HepG2 (cell line): ENCODE data around the gene SV2B. TPM values are rescaled to one million over a fixed set of nuclear protein-coding genes. Genes with fewer than 3 reads are reported as not detected.

Source experiments
- CAMTA2 ChIP-seq: sonication (generic); formaldehyde crosslinking; IDR thresholded peaks from 2 replicates; pipeline ENCODE4 v1.4.0; 2020; ENCODE audit warnings: mild to moderate bottlenecking, missing genetic modification reagents, borderline replicate concordance
- CENPT ChIP-seq: sonication (generic); formaldehyde crosslinking; IDR thresholded peaks from 2 replicates; pipeline ENCODE4 v1.8.0; 2022; ENCODE audit warnings: low read depth, mild to moderate bottlenecking, moderate library complexity, missing genetic modification reagents
- DNMT3B ChIP-seq: conservative IDR thresholded peaks from 2 replicates; pipeline ENCODE4 v1.6.1; 2016; ENCODE audit warnings: missing biosample characterization, control low read depth
- FOXK2 ChIP-seq: fragments of 450-650 bp; IDR thresholded peaks from 2 replicates; pipeline ENCODE4 v1.6.1; 2016
- HMG20B ChIP-seq: conservative IDR thresholded peaks from 2 replicates; pipeline ENCODE4 v1.6.1; 2016; ENCODE audit warnings: missing genetic modification reagents, missing compliant biosample characterization
- KLF6 ChIP-seq: IDR thresholded peaks from 2 replicates; pipeline ENCODE4 v1.8.0; 2016; ENCODE audit warnings: missing biosample characterization, missing genetic modification reagents
- NCOA2 ChIP-seq: sonication (generic); formaldehyde crosslinking; IDR thresholded peaks from 2 replicates; pipeline ENCODE4 v1.8.0; 2022; ENCODE audit warnings: inconsistent platforms
- SMC3 ChIP-seq: IDR thresholded peaks from 2 replicates; pipeline ENCODE4 v1.6.1; 2011; ENCODE audit warnings: low read length, improper control_type of control experiment
- TCF7 ChIP-seq: sonication (generic); IDR thresholded peaks from 2 replicates; pipeline ENCODE4 v1.6.1; 2016; ENCODE audit warnings: antibody characterized with exemption, low read depth
- ZNF24 ChIP-seq: fragments of 450-650 bp; IDR thresholded peaks from 2 replicates; pipeline ENCODE4 v1.6.1; 2017; ENCODE audit warnings: antibody characterized with exemption, mild to moderate bottlenecking
- ZNF607 ChIP-seq: sonication (generic); formaldehyde crosslinking; IDR thresholded peaks from 2 replicates; pipeline ENCODE4 v1.5.1; 2020; ENCODE audit warnings: missing genetic modification reagents, mild to moderate bottlenecking, borderline replicate concordance
- ZNF710 ChIP-seq: sonication (generic); formaldehyde crosslinking; IDR thresholded peaks from 2 replicates; pipeline ENCODE4 v1.5.0; 2020; ENCODE audit warnings: mild to moderate bottlenecking, missing genetic modification reagents, borderline replicate concordance
- ZSCAN21 ChIP-seq: sonication (generic); formaldehyde crosslinking; IDR thresholded peaks from 2 replicates; pipeline ENCODE4 v1.8.0; 2022; ENCODE audit warnings: mild to moderate bottlenecking, missing genetic modification reagents, moderate library complexity, borderline replicate concordance
- polyA plus RNA-seq, 8 experiments: library from polyadenylated mRNA; depleted of rRNA in 3 of 8; stranded (reverse) in 7 of 8; unstranded in 1 of 8; fragments of >200 nt; fragmentation: Illumina TruSeq in 4 of 8; extraction: Trizol in 4 of 8; gene quantifications; 2 replicates each; pipeline versions ENCODE4 v1.2.1 to v1.2.3, GENCODE V29; 2011 to 2016; ENCODE audit warnings: low read depth in 4 of 8, missing spikeins in 1 of 8, mixed read lengths in 1 of 8; ENCODE audit not compliant: insufficient read depth in 1 of 8
- total RNA-seq, 5 experiments: library from RNA; depleted of rRNA; stranded (reverse); fragments of >200 nt; fragmentation: Illumina TruSeq; extraction: Trizol; gene quantifications; 2 replicates each; pipeline ENCODE4 v1.2.3, GENCODE V29; 2016; ENCODE audit warnings: low read depth in 1 of 5
- TF ChIP-seq, protein P1 (sequence below): sonication (generic); formaldehyde crosslinking; IDR thresholded peaks from 2 replicates; pipeline ENCODE4 v1.9.0; 2022; ENCODE audit warnings: low read depth, missing genetic modification reagents
- TF ChIP-seq, protein P2 (sequence below): sonication (generic); formaldehyde crosslinking; IDR thresholded peaks from 2 replicates; pipeline ENCODE4 v1.4.0; 2020; ENCODE audit warnings: missing genetic modification reagents
- TF ChIP-seq, protein P3 (sequence below): IDR thresholded peaks from 2 replicates; pipeline ENCODE4 v1.6.1; 2016

The SV2B gene
- total and polyA plus RNA-seq, 2 of the 13 experiments (the other 11 are each of a cell fraction or from before 2014, with no cell fraction given) = not detected

GRCh38 chr15:91283155-91283554 lies 183.1 kb downstream of the SV2B start (continued):
- TF ChIP-seq, protein P1, sequence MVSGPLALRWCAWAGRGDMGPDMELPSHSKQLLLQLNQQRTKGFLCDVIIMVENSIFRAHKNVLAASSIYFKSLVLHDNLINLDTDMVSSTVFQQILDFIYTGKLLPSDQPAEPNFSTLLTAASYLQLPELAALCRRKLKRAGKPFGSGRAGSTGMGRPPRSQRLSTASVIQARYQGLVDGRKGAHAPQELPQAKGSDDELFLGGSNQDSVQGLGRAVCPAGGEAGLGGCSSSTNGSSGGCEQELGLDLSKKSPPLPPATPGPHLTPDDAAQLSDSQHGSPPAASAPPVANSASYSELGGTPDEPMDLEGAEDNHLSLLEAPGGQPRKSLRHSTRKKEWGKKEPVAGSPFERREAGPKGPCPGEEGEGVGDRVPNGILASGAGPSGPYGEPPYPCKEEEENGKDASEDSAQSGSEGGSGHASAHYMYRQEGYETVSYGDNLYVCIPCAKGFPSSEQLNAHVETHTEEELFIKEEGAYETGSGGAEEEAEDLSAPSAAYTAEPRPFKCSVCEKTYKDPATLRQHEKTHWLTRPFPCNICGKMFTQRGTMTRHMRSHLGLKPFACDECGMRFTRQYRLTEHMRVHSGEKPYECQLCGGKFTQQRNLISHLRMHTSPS (CRISPR knock-in tag) = no peak
- no peak for TF ChIP-seq SMC3
- no peak for TF ChIP-seq CAMTA2
- TF ChIP-seq HMG20B (CRISPR knock-in tag) = no peak
- TF ChIP-seq ZNF710 = no peak
- TF ChIP-seq, protein P2, sequence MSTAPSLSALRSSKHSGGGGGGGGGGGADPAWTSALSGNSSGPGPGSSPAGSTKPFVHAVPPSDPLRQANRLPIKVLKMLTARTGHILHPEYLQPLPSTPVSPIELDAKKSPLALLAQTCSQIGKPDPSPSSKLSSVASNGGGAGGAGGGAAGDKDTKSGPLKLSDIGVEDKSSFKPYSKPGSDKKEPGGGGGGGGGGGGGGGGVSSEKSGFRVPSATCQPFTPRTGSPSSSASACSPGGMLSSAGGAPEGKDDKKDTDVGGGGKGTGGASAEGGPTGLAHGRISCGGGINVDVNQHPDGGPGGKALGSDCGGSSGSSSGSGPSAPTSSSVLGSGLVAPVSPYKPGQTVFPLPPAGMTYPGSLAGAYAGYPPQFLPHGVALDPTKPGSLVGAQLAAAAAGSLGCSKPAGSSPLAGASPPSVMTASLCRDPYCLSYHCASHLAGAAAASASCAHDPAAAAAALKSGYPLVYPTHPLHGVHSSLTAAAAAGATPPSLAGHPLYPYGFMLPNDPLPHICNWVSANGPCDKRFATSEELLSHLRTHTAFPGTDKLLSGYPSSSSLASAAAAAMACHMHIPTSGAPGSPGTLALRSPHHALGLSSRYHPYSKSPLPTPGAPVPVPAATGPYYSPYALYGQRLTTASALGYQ (CRISPR knock-in tag) = no peak
- no peak for TF ChIP-seq FOXK2
- TF ChIP-seq NCOA2 = no peak
- TF ChIP-seq, protein P3, sequence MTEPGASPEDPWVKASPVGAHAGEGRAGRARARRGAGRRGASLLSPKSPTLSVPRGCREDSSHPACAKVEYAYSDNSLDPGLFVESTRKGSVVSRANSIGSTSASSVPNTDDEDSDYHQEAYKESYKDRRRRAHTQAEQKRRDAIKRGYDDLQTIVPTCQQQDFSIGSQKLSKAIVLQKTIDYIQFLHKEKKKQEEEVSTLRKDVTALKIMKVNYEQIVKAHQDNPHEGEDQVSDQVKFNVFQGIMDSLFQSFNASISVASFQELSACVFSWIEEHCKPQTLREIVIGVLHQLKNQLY (CRISPR knock-in tag) = no peak
- no peak for TF ChIP-seq ZNF607
- TF ChIP-seq DNMT3B (CRISPR knock-in tag) = no peak
- no peak for TF ChIP-seq TCF7
- no peak for TF ChIP-seq CENPT (CRISPR knock-in tag)
- TF ChIP-seq ZSCAN21 = no peak
- TF ChIP-seq ZNF24 = no peak
- no peak for TF ChIP-seq KLF6
